GM21528 (cell line): Measurements from ENCODE around the gene ZBTB45.
"Not testable (repeated sequence)": the region's sequence is repeated elsewhere in the genome, so short reads cannot be mapped to it uniquely, and the experiment has no call there.

ENCODE experiments used
- ATAC-seq: cut with Tn5 transposase; IDR thresholded peaks from one replicate; pipeline ENCODE4 v1.9.1; 2021; ENCODE audit warnings: mild to moderate bottlenecking, moderate library complexity; ENCODE audit not compliant: unreplicated experiment, low FRiP score

The ZBTB45 gene

GRCh38 chr19:58477871-58478270 lies 41.7 kb downstream of the ZBTB45 start:
- ATAC-seq, result no peak

GRCh38 chr19:58477130-58477529 lies 42.5 kb downstream of the ZBTB45 start:
- ATAC-seq, result no peak

- peak; percentile 12 for ATAC-seq
Measured at GRCh38 chr19:58476498-58477015, 43.1 kb downstream of the ZBTB45 start.

GRCh38 chr19:58475714-58476497 lies 43.7 kb downstream of the ZBTB45 start, which contains the start of gene ZNF446:
ZNF446 (plus strand) TSS chr19:58476352; CDS start chr19:58477219, 867 bp downstream.
- ATAC-seq, result peak; percentile 79

- ATAC-seq, result no peak
Measured at GRCh38 chr19:58474997-58475713, 44.5 kb downstream of the ZBTB45 start.

- ATAC-seq, result no peak
Measured at GRCh38 chr19:58474291-58474996, 45.2 kb downstream of the ZBTB45 start.

- no peak for ATAC-seq
Measured at GRCh38 chr19:58473775-58474174, 45.8 kb downstream of the ZBTB45 start.

GRCh38 chr19:58471736-58472135 lies 47.9 kb downstream of the ZBTB45 start:
- ATAC-seq, result no peak

- not testable (repeated sequence) for ATAC-seq
Measured at GRCh38 chr19:58470837-58471543, 48.6 kb downstream of the ZBTB45 start.

GRCh38 chr19:58469241-58470013 lies 50.2 kb downstream of the ZBTB45 start:
- no peak for ATAC-seq

GRCh38 chr19:58468216-58468839 lies 51.3 kb downstream of the ZBTB45 start:
- no peak for ATAC-seq

GRCh38 chr19:58466760-58467589 lies 52.6 kb downstream of the ZBTB45 start, which contains the start of gene ZNF324:
ZNF324 (plus strand) TSS chr19:58467080; CDS start chr19:58469186, 2,106 bp downstream.
- ATAC-seq, result peak; percentile 76

GRCh38 chr19:58466089-58466759 lies 53.4 kb downstream of the ZBTB45 start:
- ATAC-seq, result peak; percentile 4
